ENCODE results near the gene TALDO1. TPM values are rescaled to one million over a fixed set of nuclear protein-coding genes. Genes with fewer than 3 reads are reported as not detected.

The TALDO1 gene
- total and polyA plus RNA-seq, 2 of the 8 experiments (the other 6 are each of a cell fraction or from before 2014, with no cell fraction given) = 265 to 308 TPM

GRCh38 chr11:809287-810039, 62.2 kb downstream of the TALDO1 start, which contains the start of gene RPLP2 (continued):
- no peak for TF ChIP-seq RAD21 (IDR thresholded peaks at IDR 0.05 in 1 of 2, conservative IDR thresholded peaks at IDR 0.05 in 1 of 2; ENCODE audit: low read depth in 2 of 2, low read length in 2 of 2)
- TF ChIP-seq JUND (IDR thresholded peaks at IDR 0.05; ENCODE audit: low read length) = peak; percentile 72; the same call in 1 of the 2 replicates
- no peak for TF ChIP-seq CBX8 (IDR thresholded peaks at IDR 0.05; ENCODE audit: borderline replicate concordance, low read depth, low read length)
- TF ChIP-seq KDM4A (IDR thresholded peaks at IDR 0.05; ENCODE audit: low read depth, low read length, severe bottlenecking) = peak; percentile 100
- TF ChIP-seq CBX5 (IDR thresholded peaks at IDR 0.05; ENCODE audit: low read depth, low read length) = no peak
- TF ChIP-seq MAX (IDR thresholded peaks at IDR 0.05) = peak; percentile 84
- peak; percentile 99 for TF ChIP-seq CREB1 (IDR thresholded peaks at IDR 0.05)
- TF ChIP-seq EGR1 (IDR thresholded peaks at IDR 0.05; ENCODE audit: borderline replicate concordance, low read depth, low read length) = peak; percentile 93
- TF ChIP-seq BACH1 (IDR thresholded peaks at IDR 0.05; ENCODE audit: low read length) = 0 out of 2 replicates have a peak, but pooled peaks have one; percentile 5
- TF ChIP-seq BRCA1 (IDR thresholded peaks at IDR 0.05; ENCODE audit: low read depth, low read length) = peak; percentile 60
- TF ChIP-seq TAF7 (optimal IDR thresholded peaks at IDR 0.05; ENCODE audit: borderline replicate concordance, low read depth, low read length) = peak; percentile 98
- TF ChIP-seq SIRT6 (IDR thresholded peaks at IDR 0.05; ENCODE audit: low read length) = no peak
- no peak for TF ChIP-seq MAFK (IDR thresholded peaks at IDR 0.05; ENCODE audit: low read depth, low read length)
- peak; percentile 94 for TF ChIP-seq ATF3 (IDR thresholded peaks at IDR 0.05; ENCODE audit: insufficient read depth, low read depth, low read length)
- 0 out of 2 replicates have a peak, but pooled peaks have one; percentile 21 for TF ChIP-seq TEAD4 (IDR thresholded peaks at IDR 0.05; ENCODE audit: low read depth, low read length)
- peak; percentile 66 for TF ChIP-seq SIX5 (IDR thresholded peaks at IDR 0.05; ENCODE audit: low read depth, low read length)
- TF ChIP-seq RNF2 (IDR thresholded peaks at IDR 0.05; ENCODE audit: borderline replicate concordance, low read depth, low read length, missing control alignments, poor library complexity, severe bottlenecking) = no peak
- TF ChIP-seq POLR2A (IDR thresholded peaks at IDR 0.05; ENCODE audit: control extremely low read depth in 1 of 2, low read depth in 2 of 2, low read length in 2 of 2) = peak in 1 of 2 experiments; percentile 90; a peak in 2 of 3 replicates
- no peak for TF ChIP-seq POU5F1 (IDR thresholded peaks at IDR 0.05; ENCODE audit: low read depth, low read length)
- peak; percentile 97 for TF ChIP-seq TBP (IDR thresholded peaks at IDR 0.05; ENCODE audit: low read depth, low read length)
- peak; percentile 91 for TF ChIP-seq ASH2L (IDR thresholded peaks at IDR 0.05; ENCODE audit: low read length)
- TF ChIP-seq EP300 (IDR thresholded peaks at IDR 0.05; ENCODE audit: borderline replicate concordance in 1 of 2, low read depth in 2 of 2, low read length in 2 of 2) = no peak; a peak in 1 of 3 replicates
- no peak for TF ChIP-seq TCF12 (IDR thresholded peaks at IDR 0.05; ENCODE audit: low read depth, low read length)
- TF ChIP-seq PHF8 (conservative IDR thresholded peaks at IDR 0.05; ENCODE audit: low read depth, low read length) = peak; percentile 82

Data from H1 (cell line).